ENCODE data around the gene CPEB3. TPM values are rescaled to one million over a fixed set of nuclear protein-coding genes. Genes with fewer than 3 reads are reported as not detected.

Gene CPEB3
- total and polyA plus RNA-seq, 9 of the 15 experiments (the other 6 are each of a cell fraction or from before 2014, with no cell fraction given): 0.15 to 1.2 (median 0.51) TPM

GRCh38 chr10:92240289-92241157 lies 50.4 kb downstream of the CPEB3 start (continued):
- TF ChIP-seq ID3 (CRISPR knock-in tag; IDR thresholded peaks at IDR 0.05): no peak
- TF ChIP-seq ID3 (tag; IDR thresholded peaks at IDR 0.05): peak; percentile 55; the same call in 1 of the 2 replicates
- no peak; the same call in 1 of the 2 replicates for TF ChIP-seq MTA1 (IDR thresholded peaks at IDR 0.05; ENCODE audit: borderline replicate concordance)
- no peak for TF ChIP-seq HMGN3 (IDR thresholded peaks at IDR 0.05; ENCODE audit: borderline replicate concordance, extremely low read depth, insufficient read length, low read depth, low read length)
- TF ChIP-seq CEBPB (tag; IDR thresholded peaks at IDR 0.05): no peak
- peak; percentile 35 for TF ChIP-seq TBP (optimal IDR thresholded peaks at IDR 0.05; ENCODE audit: low read depth, low read length)
- no peak for TF ChIP-seq NBN (IDR thresholded peaks at IDR 0.05; ENCODE audit: low read depth)
- peak; percentile 49; the same call in 1 of the 2 replicates for TF ChIP-seq CXXC5 (CRISPR knock-in tag; IDR thresholded peaks at IDR 0.05)
- no peak for TF ChIP-seq RBM39 (optimal IDR thresholded peaks at IDR 0.05; ENCODE audit: low read depth, low read length)
- TF ChIP-seq ZNF830 (CRISPR knock-in tag; IDR thresholded peaks at IDR 0.05): no peak
- no peak for TF ChIP-seq MIER1 (IDR thresholded peaks at IDR 0.05; ENCODE audit: low read depth)
- no peak for TF ChIP-seq ATF3 (IDR thresholded peaks at IDR 0.05)
- TF ChIP-seq ATF3 (CRISPR knock-in tag; conservative IDR thresholded peaks at IDR 0.05): no peak
- TF ChIP-seq RBM34 (IDR thresholded peaks at IDR 0.05; ENCODE audit: borderline replicate concordance, insufficient read depth, low read length): no peak
- TF ChIP-seq CHCHD3 (CRISPR knock-in tag; IDR thresholded peaks at IDR 0.05): no peak
- TF ChIP-seq HNRNPLL (IDR thresholded peaks at IDR 0.05; ENCODE audit: low read depth, low read length, poor library complexity, severe bottlenecking): no peak
- TF ChIP-seq COPS2 (conservative IDR thresholded peaks at IDR 0.05): no peak
- TF ChIP-seq L3MBTL2 (IDR thresholded peaks at IDR 0.05): no peak
- peak in 1 of 3 experiments; percentile 35; a peak in 1 of 6 replicates for TF ChIP-seq ZBTB11 (CRISPR knock-in tag; IDR thresholded peaks at IDR 0.05)
- no peak for TF ChIP-seq PHF21A (IDR thresholded peaks at IDR 0.05; ENCODE audit: borderline replicate concordance, low read depth)
- no peak for TF ChIP-seq SRSF7 (optimal IDR thresholded peaks at IDR 0.05; ENCODE audit: low read depth, low read length)
- TF ChIP-seq PCBP1 (IDR thresholded peaks at IDR 0.05; ENCODE audit: low read depth, low read length, poor library complexity, severe bottlenecking): no peak

Data from K562 (cell line).